ENCODE measurements around the gene GPR107.

Gene GPR107

GRCh38 chr9:130088051-130088450 is 34.3 kb downstream of the GPR107 start:
- TF ChIP-seq FOXM1 (IDR thresholded peaks at IDR 0.05; ENCODE audit: borderline replicate concordance, low read depth) (no peak), EGR1 (IDR thresholded peaks at IDR 0.05) (no peak), EP300 (IDR thresholded peaks at IDR 0.05; ENCODE audit: borderline replicate concordance) (no peak), NFIC (IDR thresholded peaks at IDR 0.05) (no peak), ZBTB7A (IDR thresholded peaks at IDR 0.05; ENCODE audit: low read depth) (no peak), TCF12 (IDR thresholded peaks at IDR 0.05; ENCODE audit: low read depth) (no peak), TAF1 (IDR thresholded peaks at IDR 0.05; ENCODE audit: low read depth) (no peak), CEBPB (IDR thresholded peaks at IDR 0.05) (no peak), RAD21 (IDR thresholded peaks at IDR 0.05; ENCODE audit: low read depth) (no peak), YY1 (IDR thresholded peaks at IDR 0.05; ENCODE audit: low read depth) (no peak), TEAD4 (IDR thresholded peaks at IDR 0.05) (no peak), USF1 (IDR thresholded peaks at IDR 0.05) (no peak), CREB1 (IDR thresholded peaks at IDR 0.05; ENCODE audit: low read depth) (no peak)
- TF ChIP-seq, protein P1, sequence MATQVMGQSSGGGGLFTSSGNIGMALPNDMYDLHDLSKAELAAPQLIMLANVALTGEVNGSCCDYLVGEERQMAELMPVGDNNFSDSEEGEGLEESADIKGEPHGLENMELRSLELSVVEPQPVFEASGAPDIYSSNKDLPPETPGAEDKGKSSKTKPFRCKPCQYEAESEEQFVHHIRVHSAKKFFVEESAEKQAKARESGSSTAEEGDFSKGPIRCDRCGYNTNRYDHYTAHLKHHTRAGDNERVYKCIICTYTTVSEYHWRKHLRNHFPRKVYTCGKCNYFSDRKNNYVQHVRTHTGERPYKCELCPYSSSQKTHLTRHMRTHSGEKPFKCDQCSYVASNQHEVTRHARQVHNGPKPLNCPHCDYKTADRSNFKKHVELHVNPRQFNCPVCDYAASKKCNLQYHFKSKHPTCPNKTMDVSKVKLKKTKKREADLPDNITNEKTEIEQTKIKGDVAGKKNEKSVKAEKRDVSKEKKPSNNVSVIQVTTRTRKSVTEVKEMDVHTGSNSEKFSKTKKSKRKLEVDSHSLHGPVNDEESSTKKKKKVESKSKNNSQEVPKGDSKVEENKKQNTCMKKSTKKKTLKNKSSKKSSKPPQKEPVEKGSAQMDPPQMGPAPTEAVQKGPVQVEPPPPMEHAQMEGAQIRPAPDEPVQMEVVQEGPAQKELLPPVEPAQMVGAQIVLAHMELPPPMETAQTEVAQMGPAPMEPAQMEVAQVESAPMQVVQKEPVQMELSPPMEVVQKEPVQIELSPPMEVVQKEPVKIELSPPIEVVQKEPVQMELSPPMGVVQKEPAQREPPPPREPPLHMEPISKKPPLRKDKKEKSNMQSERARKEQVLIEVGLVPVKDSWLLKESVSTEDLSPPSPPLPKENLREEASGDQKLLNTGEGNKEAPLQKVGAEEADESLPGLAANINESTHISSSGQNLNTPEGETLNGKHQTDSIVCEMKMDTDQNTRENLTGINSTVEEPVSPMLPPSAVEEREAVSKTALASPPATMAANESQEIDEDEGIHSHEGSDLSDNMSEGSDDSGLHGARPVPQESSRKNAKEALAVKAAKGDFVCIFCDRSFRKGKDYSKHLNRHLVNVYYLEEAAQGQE (IDR thresholded peaks at IDR 0.05; ENCODE audit: low read depth) = no peak
- TF ChIP-seq, protein P2, sequence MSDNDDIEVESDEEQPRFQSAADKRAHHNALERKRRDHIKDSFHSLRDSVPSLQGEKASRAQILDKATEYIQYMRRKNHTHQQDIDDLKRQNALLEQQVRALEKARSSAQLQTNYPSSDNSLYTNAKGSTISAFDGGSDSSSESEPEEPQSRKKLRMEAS (IDR thresholded peaks at IDR 0.05) = no peak

GRCh38 chr9:130089141-130089540 is 35.4 kb downstream of the GPR107 start:
- no peak for TF ChIP-seq EP300 (IDR thresholded peaks at IDR 0.05; ENCODE audit: borderline replicate concordance)
- TF ChIP-seq TEAD4 (IDR thresholded peaks at IDR 0.05) = no peak
- no peak for TF ChIP-seq FOXM1 (IDR thresholded peaks at IDR 0.05; ENCODE audit: borderline replicate concordance, low read depth)

- no peak for TF ChIP-seq CEBPB (IDR thresholded peaks at IDR 0.05)
- TF ChIP-seq RAD21 (IDR thresholded peaks at IDR 0.05; ENCODE audit: low read depth) = no peak
- TF ChIP-seq FOXM1 (IDR thresholded peaks at IDR 0.05; ENCODE audit: borderline replicate concordance, low read depth) = no peak
- TF ChIP-seq USF1 (IDR thresholded peaks at IDR 0.05) = no peak
- TF ChIP-seq ZBTB7A (IDR thresholded peaks at IDR 0.05; ENCODE audit: low read depth) = no peak
- no peak for TF ChIP-seq TEAD4 (IDR thresholded peaks at IDR 0.05)
- no peak for TF ChIP-seq TCF12 (IDR thresholded peaks at IDR 0.05; ENCODE audit: low read depth)
- no peak for TF ChIP-seq EP300 (IDR thresholded peaks at IDR 0.05; ENCODE audit: borderline replicate concordance)
- TF ChIP-seq NFIC (IDR thresholded peaks at IDR 0.05) = no peak
- no peak for TF ChIP-seq TAF1 (IDR thresholded peaks at IDR 0.05; ENCODE audit: low read depth)
- no peak for TF ChIP-seq EGR1 (IDR thresholded peaks at IDR 0.05)
- TF ChIP-seq, protein P1 (IDR thresholded peaks at IDR 0.05; ENCODE audit: low read depth) = no peak
- TF ChIP-seq CREB1 (IDR thresholded peaks at IDR 0.05; ENCODE audit: low read depth) = no peak
Observed at GRCh38 chr9:130090915-130091314, 37.2 kb downstream of the GPR107 start.

DNA sequence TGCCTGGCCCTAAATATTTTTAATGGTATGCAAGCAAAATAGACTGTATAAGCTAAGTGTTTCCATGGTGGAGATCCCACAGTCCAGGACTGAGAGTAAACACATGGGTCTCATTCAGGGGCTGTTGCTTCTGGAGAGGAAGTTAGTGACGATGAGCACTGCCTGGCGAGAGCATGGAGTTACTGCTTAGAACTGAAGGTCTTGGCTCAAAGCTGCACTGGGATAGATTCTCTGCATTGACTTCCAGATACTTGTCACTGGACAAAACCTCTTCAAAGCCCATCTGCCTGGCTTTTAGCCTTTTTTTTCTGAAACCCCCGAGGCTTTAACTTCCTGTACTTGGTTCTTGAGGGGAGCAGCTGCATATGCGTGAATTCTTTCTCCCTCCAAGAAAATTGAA is 39.2 kb downstream of the GPR107 start:
- TF ChIP-seq TAF1 (IDR thresholded peaks at IDR 0.05; ENCODE audit: low read depth) (no peak), CEBPB (IDR thresholded peaks at IDR 0.05) (no peak), TEAD4 (IDR thresholded peaks at IDR 0.05) (no peak), RAD21 (IDR thresholded peaks at IDR 0.05; ENCODE audit: low read depth) (no peak)
- TF ChIP-seq, protein P1 (IDR thresholded peaks at IDR 0.05; ENCODE audit: low read depth) = no peak

DNA sequence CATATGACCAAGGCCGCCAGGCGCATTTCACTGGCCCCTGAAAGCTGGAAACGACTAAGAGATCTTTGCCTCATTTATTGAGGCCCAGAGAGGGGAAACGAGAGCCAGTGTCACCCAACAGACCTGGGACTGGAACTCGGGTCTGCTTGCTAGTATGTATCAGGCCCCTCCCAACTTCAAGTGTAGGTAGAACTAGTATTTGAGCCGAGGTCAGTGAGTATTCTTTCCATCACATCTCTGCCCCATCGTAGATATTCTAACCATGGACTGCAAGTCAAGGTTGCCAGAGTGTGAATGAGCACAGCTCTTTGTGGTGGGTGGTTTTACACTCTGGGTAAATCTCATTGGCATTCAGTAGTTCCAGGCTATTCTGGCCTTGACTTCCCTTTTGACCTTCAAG is 42.2 kb downstream of the GPR107 start:
- TF ChIP-seq EP300 (IDR thresholded peaks at IDR 0.05; ENCODE audit: borderline replicate concordance) (no peak), CREB1 (IDR thresholded peaks at IDR 0.05; ENCODE audit: low read depth) (no peak), FOXM1 (IDR thresholded peaks at IDR 0.05; ENCODE audit: borderline replicate concordance, low read depth) (no peak), USF1 (IDR thresholded peaks at IDR 0.05) (no peak), TAF1 (IDR thresholded peaks at IDR 0.05; ENCODE audit: low read depth) (no peak), ZBTB7A (IDR thresholded peaks at IDR 0.05; ENCODE audit: low read depth) (no peak), YY1 (IDR thresholded peaks at IDR 0.05; ENCODE audit: low read depth) (no peak), CEBPB (IDR thresholded peaks at IDR 0.05) (no peak), EGR1 (IDR thresholded peaks at IDR 0.05) (no peak), TCF12 (IDR thresholded peaks at IDR 0.05; ENCODE audit: low read depth) (no peak), NFIC (IDR thresholded peaks at IDR 0.05) (no peak)
